ENCODE data around the gene DLGAP4. TPM values are rescaled to one million over a fixed set of nuclear protein-coding genes. Genes with fewer than 3 reads are reported as not detected.
"Not testable (repeated sequence)": the region's sequence is repeated elsewhere in the genome, so short reads cannot be mapped to it uniquely, and the experiment has no call there.

DLGAP4 gene
- total RNA-seq, 1 experiment from 2014 or later = 15.9 TPM

DNA sequence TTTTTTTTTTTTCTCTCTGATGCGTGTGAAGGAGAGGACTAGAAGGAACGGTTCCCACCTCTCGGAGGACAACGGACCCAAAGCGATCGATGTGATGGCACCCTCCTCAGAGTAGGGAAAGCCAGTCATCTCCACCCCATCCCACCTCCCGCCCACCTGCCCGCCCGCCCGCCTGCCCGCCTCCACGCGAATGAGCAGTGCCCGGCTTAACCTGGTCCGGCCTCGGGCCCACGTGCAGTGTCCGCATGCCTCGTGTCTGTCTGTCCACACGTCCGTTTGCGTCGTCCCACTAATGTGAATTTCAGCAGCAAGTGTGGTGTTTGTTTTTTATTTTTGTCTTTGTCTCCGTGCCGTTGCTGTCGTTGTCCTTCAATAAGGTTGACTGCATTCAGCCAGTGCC, 193.1 kb downstream of the DLGAP4 start:
- DNase-seq (ENCODE audit: low spot score) = no peak
- in situ Hi-C loops (cut with HindIII; ENCODE audit: low sequenced_read_pairs) = no loop called here

DNA sequence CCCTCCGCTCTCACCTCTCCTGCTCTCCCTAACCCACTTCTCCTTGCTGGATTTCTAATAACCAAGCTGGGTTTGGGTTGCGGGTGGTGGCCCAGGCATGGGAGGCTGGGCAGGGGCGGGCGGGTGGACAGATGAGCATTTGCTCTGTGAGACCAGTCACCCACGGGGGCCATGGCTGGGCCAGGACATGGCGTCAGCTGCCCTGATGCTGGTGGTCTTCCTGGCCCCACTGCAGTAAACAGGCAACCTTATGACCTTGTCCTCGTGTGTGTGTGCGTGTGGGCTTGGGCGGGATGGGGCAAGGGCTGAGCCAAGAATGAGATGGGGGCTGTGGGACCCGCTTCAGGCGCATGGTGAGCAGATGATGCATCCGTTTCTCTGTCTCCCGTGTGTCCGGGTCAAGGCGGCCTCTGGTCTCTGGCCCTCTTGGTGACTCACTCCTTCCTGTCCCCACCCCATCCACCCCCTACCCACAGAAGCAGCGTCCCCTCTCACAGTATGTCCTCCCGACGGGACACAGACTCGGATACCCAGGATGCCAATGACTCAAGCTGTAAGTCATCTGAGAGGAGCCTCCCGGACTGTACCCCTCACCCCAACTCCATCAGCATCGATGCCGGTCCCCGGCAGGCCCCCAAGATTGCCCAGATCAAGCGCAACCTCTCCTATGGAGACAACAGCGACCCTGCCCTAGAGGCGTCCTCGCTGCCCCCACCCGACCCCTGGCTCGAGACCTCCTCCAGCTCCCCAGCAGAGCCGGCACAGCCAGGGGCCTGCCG, 193.8 kb downstream of the DLGAP4 start:
- in situ Hi-C loops (cut with HindIII; ENCODE audit: low sequenced_read_pairs) = no loop called here
- no peak for DNase-seq (ENCODE audit: low spot score)

DNA sequence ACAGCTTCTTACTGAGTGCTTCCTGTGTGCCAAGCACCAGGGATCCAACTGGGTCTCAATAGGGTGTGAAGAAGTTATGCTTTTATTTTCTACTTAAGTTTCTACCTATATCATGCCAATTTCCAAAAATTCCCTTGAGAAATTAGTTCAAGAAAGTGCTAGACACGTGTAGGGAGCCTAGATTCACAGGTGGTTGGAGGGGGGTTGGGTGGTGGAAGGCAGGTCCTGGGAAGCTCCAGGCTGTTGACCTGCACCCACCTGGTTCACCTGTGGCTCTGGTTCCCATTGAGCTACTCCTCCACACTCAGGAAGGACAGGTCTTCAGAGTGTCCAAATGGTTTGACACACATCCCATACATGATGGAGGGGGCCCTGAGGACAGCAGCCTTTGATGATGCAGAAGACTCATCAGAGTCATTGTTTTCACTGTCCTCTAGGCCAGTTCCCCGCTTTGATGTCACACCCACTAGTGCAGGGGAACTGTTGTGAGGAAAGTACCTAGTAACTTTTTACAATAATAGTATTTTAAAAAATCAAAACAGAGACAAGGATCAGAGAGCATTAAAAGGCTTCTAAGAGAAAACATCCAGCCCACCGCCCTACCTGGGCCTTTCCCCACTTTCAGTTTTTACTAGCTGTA, 195.3 kb downstream of the DLGAP4 start:
- DNase-seq (ENCODE audit: low spot score) = no peak
- in situ Hi-C loops (cut with HindIII; ENCODE audit: low sequenced_read_pairs) = no loop called here

DNA sequence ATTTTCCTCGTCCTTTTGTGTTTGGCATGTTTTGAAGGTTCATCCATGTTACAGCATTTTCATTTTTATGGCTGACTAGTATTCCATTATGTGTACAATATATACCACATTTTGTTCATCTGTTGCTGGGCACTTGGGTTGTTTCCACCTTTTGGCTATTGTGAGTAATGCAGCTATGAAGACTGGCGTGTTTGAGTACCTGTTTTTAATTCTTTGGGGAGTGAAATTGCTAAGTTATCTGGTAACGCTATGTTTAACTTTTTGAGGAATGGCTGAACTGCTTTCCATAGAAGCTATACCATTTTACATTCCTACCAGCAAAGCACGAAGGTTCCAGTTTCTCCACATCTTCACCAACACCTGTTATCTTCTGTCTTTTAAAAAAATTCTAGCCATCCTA, 198.2 kb downstream of the DLGAP4 start:
- no peak for DNase-seq (ENCODE audit: low spot score)
- in situ Hi-C loops (cut with HindIII; ENCODE audit: low sequenced_read_pairs) = no loop called here

DNA sequence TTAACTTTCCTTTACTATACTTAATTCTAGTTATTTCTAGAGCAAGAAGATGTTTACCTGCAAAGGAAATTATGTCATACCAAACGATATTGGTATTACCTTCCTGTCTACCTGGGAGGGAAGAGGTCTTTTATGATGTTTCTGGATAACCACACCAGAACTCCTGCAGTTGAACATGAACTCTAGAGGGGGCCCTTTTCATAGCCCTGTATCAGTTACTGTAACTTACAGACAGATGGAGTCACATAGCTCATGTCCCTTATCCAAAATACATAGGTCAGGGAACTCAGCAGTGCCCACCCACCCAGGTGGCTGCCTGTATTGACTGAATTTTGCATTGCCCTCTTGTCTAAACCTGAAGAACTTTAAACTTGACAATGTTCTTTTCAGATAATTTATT, 200.1 kb downstream of the DLGAP4 start:
- in situ Hi-C loops (cut with HindIII; ENCODE audit: low sequenced_read_pairs) = no loop called here
- no peak for DNase-seq (ENCODE audit: low spot score)

DNA sequence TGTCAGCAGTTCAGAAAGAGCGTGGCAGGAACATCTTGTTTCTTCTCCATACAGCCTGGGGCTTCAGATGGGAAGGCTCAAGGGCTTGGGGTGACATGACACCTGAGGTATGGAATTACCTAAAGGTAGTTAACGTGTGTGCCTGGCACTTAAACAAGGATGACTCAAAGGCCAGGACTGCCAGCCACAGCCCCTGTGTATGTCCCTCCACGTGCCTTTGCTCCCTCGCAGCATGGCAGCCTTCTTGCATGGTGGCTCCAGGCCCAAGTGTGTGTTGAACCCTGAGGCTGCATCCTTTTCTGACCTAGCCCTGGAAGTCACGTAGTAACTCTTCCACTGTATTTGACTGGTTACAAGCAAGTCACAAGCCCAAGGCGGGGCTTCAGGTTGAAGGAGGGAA, 201.6 kb downstream of the DLGAP4 start:
- DNase-seq (ENCODE audit: low spot score) = no peak

DNA sequence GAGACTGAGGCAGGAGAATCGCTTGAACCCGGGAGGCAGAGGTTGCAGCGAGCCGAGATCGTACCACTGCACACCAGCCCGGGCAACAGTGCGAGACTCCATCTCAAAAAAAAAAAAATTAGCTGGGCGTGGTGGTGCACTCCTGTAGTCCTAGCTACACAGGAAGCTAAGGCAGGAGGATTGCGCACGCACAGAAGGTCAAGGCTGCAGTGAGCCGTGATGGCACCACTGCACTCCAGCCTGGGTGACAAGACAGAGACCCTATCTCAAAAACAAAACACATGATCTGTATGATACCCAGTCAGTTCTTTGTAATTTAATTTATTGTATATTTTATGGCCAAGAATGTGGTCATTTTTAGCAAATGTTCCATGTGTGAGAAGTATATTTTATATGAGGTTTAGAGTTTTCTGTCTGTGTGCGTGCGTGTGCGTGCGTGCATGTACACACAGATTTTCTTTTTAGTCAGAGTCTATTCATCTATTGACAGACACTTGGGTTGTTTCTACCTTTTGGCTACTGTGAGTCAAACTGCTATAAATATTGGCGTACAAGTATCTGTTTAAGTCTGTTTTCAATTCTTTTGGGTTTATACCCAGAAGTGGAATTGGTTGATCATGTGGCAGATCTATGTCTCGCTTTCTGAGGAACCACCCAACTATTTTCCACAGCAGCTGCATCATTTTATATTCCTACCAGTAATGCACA, 213.0 kb downstream of the DLGAP4 start:
- DNase-seq (ENCODE audit: low spot score) = no peak
- in situ Hi-C loops (cut with HindIII; ENCODE audit: low sequenced_read_pairs) = no loop called here

More for the DNA sequence above, 201.6 kb downstream of the DLGAP4 start:
- in situ Hi-C loops (cut with HindIII; ENCODE audit: low sequenced_read_pairs) = no loop called here

DNA sequence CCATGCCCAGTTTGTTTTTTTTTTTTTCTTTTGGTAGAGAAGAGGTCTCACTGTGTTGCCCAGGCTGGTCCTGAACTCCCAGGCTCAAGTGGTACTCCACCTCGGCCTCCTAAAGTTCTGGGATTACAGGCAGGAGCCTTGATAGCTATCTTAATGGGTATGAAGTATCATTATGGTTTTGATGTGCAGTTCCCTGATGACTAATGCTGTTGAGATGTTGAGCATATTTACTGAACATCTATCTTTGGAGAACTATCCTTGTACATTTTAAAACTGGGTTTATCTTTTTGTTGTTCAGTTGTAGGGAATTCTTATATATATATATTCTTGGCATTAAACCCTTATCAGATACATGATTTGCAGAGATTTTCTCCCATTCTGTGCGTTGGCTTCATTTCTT, 213.8 kb downstream of the DLGAP4 start:
- in situ Hi-C loops (cut with HindIII; ENCODE audit: low sequenced_read_pairs) = no loop called here
- DNase-seq (ENCODE audit: low spot score) = no peak

DNA sequence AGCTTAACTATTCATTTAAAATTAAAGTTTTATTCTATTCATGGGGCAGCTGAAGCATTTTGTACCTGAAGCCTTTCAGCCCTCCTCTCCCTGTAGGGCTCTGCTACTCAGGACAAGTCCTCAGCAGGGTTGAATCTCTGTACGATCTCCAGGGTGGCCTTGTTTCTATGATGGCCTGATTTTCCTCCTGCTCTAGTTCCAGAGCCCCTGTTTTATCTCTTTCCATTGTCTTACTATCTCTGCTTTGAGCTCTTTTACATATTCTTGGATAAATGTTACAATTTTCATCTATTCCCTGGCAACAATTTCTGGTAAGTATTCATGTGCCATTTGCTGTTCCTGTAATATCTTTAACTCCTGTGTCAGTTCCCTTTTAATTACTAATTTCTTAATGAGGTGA, 215.4 kb downstream of the DLGAP4 start:
- no peak for DNase-seq (ENCODE audit: low spot score)
- in situ Hi-C loops (cut with HindIII; ENCODE audit: low sequenced_read_pairs) = no loop called here

DNA sequence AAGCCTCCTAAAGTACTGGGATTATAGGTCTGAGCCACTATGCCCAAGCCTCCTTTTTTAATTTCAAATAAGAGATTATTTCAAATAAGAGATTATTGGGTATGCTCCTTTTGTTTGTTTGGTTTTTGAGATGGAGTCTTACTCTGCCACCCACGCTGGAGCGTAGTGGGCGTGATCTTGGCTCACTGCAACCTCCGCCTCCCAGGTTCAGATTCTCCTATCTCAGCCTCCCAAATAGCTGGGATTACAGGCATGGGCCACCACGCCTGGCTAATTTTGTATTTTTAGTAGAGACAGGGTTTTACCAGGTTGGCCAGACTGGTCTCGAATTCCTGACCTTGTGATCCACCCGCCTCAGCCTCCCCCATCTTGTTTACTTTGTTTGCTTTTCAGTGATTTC, 216.3 kb downstream of the DLGAP4 start:
- DNase-seq (ENCODE audit: low spot score); in situ Hi-C loops (cut with HindIII; ENCODE audit: low sequenced_read_pairs): not testable (repeated sequence)

DNA sequence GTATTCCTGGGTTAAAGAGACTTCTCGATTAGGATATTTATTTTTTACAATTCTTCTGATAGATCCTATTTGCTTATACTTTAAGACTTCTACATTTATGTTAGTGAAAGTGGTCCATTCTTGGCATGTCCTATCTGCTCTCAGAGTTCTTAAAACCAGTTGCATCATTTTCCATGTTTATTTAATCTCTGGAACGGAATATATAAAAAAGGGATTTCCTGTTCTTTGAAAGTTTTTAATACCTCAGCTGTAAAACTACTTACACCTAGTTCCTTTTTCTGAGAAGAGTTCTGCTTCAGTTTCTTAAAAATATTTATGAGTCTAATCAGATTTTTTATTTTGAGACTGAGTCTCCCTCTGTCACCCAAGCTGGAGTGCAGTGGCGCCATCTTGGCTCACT, 217.2 kb downstream of the DLGAP4 start:
- in situ Hi-C loops (cut with HindIII; ENCODE audit: low sequenced_read_pairs) = no loop called here

DNA sequence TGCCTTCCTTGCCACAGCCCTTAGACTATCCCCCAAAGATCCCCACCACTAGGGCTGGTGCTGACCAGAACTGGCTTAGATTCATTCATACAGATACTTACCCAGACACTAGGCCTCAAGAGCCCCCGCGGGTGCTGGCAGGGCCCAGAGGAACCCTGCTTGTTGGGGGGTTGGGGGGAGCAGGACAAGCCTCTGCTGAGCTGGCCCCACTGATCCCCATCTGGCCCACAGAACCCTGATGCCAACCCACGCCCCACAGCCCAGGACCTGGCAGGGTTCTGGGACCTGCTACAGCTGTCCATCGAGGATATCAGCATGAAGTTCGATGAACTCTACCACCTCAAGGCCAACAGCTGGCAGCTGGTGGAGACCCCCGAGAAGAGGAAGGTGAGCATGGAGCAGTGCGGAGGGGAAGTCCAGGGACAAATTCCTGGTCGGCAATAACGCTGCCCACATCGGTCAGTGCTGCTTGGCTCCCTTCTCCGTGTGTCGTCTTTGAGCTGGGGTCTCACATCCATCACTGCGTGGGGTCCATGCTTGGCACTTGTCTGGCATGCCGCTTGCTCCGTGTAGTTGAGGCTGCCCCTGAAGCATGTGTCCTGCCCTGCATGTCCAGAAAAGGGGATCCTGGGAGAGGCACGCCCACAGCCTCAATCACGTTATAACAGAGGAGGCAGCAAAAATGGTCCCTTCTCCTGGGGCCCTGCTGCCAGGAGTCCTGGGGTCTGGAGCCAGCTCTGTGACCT, 219.7 kb downstream of the DLGAP4 start:
- DNase-seq (ENCODE audit: low spot score) = no peak

More for the DNA sequence above, 217.2 kb downstream of the DLGAP4 start:
- DNase-seq (ENCODE audit: low spot score) = no peak

DNA sequence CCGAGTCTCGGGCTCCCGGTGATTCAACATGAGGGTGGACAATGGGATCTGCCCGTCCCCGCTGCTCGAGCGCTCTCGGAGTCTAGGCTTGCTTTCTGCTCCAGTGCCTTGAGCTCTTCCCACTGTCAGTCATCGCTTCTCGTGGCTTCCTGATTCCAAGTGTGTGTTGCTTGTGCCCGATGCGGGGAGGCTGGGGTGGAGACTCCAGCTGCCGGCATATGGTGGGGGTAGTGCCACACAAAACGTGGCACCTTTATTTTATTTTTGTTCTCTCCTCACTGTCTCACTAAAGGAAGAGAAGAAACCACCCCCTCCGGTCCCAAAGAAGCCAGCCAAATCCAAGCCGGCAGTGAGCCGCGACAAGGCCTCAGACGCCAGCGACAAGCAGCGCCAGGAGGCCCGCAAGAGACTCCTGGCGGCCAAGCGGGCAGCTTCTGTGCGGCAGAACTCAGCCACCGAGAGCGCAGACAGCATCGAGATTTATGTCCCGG, 220.4 kb downstream of the DLGAP4 start:
- in situ Hi-C loops (cut with HindIII; ENCODE audit: low sequenced_read_pairs) = no loop called here
- DNase-seq (ENCODE audit: low spot score) = peak; percentile 80

More for the DNA sequence above, 219.7 kb downstream of the DLGAP4 start:
- in situ Hi-C loops (cut with HindIII; ENCODE audit: low sequenced_read_pairs) = no loop called here

DNA sequence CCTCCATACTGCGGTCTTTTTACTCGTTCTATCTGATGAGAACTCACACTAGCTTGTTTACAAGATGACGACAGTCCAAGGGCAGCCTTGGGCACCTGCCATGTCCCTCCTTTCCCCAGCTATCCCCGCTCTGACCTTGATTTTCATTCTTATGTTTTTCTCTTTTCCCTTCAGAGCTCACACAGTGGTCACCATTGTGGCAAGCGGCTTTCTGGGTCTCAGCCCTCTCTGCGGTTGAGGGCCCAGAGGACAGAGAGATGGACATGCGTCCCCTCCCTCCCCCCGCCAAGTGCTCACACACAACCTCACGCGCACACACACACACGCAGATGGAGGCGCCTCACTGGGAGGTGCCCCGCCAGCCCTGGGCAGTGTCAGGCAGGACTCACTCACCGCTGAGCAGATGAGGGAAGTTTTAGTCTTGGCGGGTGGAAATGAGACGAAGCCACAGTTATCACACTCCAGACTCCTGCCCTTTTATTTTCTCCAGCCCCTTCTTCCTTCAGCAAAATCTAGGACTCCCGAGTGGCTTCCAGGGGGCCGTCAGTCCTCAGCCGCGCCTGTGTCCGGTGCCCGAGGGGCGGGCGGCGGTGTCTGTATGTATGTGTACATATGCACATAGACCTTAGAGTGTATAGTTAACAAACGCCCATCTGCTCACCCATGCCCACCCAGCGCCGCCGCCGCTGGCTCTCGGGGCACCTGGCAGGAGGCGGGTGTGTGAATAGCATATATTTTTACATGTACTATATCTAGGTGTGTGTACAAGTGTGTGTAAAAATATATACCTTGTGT, 221.4 kb downstream of the DLGAP4 start:
- in situ Hi-C loops (cut with HindIII; ENCODE audit: low sequenced_read_pairs) = no loop called here

DNA sequence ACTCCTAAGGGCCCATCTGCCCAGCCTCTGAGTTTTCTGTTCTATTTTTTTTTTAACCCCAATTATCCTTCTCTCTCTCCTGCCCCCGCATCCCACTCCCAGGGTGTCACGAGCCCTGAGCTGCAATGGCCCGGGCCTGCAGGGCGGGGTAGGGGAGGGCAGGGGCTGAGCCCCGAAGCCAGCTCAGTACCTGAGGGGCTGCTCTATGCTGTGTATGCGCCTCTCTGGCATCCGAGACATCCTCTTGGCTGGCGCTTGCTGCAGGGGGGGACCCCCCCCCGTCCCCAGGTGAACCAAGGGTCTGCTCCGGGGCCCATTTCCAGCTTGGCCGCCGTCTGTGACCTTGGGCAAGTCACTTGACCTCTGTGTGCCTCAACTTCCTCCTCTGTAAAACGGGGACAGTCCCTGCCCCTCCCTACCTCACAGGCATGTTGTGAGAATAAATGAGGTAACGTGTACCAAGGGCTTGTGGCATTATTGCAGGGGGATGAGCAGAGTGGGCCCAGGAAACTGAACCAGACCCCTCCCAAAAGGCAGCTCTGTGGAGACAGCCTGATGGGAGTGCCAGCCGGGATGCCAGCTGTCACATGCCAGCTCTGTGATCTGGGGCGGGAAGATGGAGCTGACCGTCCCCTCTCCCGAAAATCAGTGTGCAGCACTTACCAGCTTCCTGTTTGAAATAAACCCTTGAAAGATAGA, 222.2 kb downstream of the DLGAP4 start:
- in situ Hi-C loops (cut with HindIII; ENCODE audit: low sequenced_read_pairs) = no loop called here
- peak; percentile 21 for DNase-seq (ENCODE audit: low spot score)

More for the DNA sequence above, 221.4 kb downstream of the DLGAP4 start:
- DNase-seq (ENCODE audit: low spot score) = peak; percentile 41

DNA sequence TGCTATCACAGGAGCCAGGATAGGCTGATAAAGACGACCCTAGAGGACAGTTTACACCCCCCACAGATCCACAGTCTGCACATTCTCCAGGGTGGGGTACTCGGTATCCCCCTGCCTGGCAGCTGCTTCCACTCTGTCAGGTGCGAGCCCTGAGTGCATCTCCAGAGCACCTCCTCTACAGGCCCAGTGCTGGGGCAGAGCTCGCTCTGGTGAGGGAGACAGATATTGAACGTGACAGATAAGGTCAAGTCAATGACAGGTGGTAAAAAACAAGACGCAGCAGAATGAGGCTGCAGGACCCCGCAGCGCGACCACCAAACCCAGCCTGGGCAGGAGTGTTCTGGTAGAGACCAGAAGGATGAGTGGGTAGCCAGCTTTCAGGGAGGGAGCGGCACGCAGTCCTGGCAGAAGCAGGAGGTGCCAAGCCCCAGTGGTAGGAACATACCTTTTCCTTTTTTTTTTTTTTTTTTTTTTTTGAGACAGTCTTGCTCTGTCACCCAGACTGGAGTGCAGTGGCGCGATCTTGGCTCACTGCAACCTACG, 222.8 kb downstream of the DLGAP4 start:
- DNase-seq (ENCODE audit: low spot score) = no peak

DNA sequence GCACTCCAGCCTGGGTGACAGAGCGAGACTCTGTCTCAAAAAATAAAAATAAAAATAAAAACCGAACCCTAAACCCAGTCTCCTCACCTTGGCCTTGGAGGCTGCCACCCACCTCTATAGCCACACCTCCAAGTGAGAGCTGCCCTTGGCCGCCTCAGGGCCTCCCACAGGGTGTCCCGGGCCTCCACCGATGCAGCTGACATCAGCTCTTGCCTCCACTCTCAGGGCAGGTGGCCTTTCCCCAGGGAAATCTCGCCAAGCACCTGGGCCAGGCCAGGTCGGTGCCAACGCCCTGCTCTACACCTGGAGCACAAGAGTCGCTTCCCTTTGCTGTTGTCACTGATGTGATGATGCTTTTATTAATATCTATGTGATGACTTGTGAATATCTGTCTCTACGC, 226.2 kb downstream of the DLGAP4 start:
- DNase-seq (ENCODE audit: low spot score) = no peak
- in situ Hi-C loops (cut with HindIII; ENCODE audit: low sequenced_read_pairs) = no loop called here

More for the DNA sequence above, 222.8 kb downstream of the DLGAP4 start:
- in situ Hi-C loops (cut with HindIII; ENCODE audit: low sequenced_read_pairs) = no loop called here

DNA sequence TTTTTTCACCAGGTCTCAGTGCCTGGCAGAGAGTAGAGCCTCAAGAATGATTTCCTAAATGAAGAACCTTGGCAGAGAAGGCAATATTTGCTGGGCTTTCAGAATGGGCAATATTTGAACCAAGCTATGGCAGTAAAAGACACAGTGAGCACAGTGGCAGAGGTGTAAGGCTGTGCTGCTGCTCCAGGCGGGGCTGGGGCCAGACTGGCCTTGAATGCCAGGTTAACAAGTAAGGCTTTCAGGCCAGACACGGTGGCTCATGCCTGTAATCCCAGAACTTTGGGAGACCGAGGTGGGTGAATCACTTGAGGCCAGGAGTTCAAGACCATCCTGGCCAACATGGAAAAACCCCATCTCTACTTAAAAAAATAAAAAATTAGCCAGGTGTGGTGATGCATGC, 226.7 kb downstream of the DLGAP4 start:
- in situ Hi-C loops (cut with HindIII; ENCODE audit: low sequenced_read_pairs) = no loop called here
- DNase-seq (ENCODE audit: low spot score) = no peak
